ENCODE data around the gene CHRNA1.

GRCh38 chr2:174750923-174751441 lies 13.3 kb downstream of the CHRNA1 start:
- TF ChIP-seq EZH2 (IDR thresholded peaks at IDR 0.05; ENCODE audit: borderline replicate concordance, insufficient read depth, low read length, poor library complexity, severe bottlenecking) (no peak), CTCF (IDR thresholded peaks at IDR 0.05; ENCODE audit: poor library complexity, severe bottlenecking) (no peak), MXI1 (conservative IDR thresholded peaks at IDR 0.05; ENCODE audit: poor library complexity, severe bottlenecking) (no peak), EP300 (conservative IDR thresholded peaks at IDR 0.05; ENCODE audit: poor library complexity, severe bottlenecking) (no peak), REST (IDR thresholded peaks at IDR 0.05; ENCODE audit: borderline replicate concordance) (no peak), TAF1 (IDR thresholded peaks at IDR 0.05; ENCODE audit: low read depth) (no peak), SMC3 (conservative IDR thresholded peaks at IDR 0.05; ENCODE audit: poor library complexity) (no peak)

All from neural cell (in vitro differentiated cells).